ENCODE data around the gene FGF4.

FGF4 gene

GRCh38 chr11:69819541-69820070 lies 44.5 kb upstream of the FGF4 start:
- Histone ChIP-seq H3K27me3 (peaks cover 97% of the 10 kb centered on the region), H3K27ac (no peak overlapping the region), H3K4me1 (ENCODE audit: control insufficient read depth in 1 of 2, insufficient read depth in 1 of 2, low read depth in 1 of 2, low read length in 1 of 2) (no peaks in the 10 kb centered on the region), H3K9me3 (no peaks in the 10 kb centered on the region), H3K36me3 (no peaks in the 10 kb centered on the region), H3K4me3 (ENCODE audit: low read depth in 1 of 2, low read length in 1 of 2) (no peak overlapping the region)
- TF ChIP-seq CTCF (IDR thresholded peaks at IDR 0.05) = no peak

- H3K4me3 ChIP-seq (ENCODE audit: low read depth in 1 of 2, low read length in 1 of 2) = no peak within 1 kb of the TSS
- H3K27me3 ChIP-seq = peaks cover 98% of the 10 kb centered on the region
- TF ChIP-seq CTCF (IDR thresholded peaks at IDR 0.05) = no peak
- no peak within 1 kb of the TSS for H3K27ac ChIP-seq
- no peaks in the 10 kb centered on the region for H3K4me1 ChIP-seq (ENCODE audit: control insufficient read depth in 1 of 2, insufficient read depth in 1 of 2, low read depth in 1 of 2, low read length in 1 of 2)
- H3K9me3 ChIP-seq = no peaks in the 10 kb centered on the region
- H3K36me3 ChIP-seq = no peaks in the 10 kb centered on the region
Measured at GRCh38 chr11:69818603-69819441, 43.7 kb upstream of the FGF4 start, which contains the start of gene FGF3. Gene FGF3, minus strand, starts transcription at chr11:69819416. Its CDS starts 483 bp downstream, at chr11:69818933.

- no peaks in the 10 kb centered on the region for H3K9me3 ChIP-seq
- H3K4me3 ChIP-seq (ENCODE audit: low read depth in 1 of 2, low read length in 1 of 2) = no peak overlapping the region
- no peak for TF ChIP-seq CTCF (IDR thresholded peaks at IDR 0.05)
- H3K4me1 ChIP-seq (ENCODE audit: control insufficient read depth in 1 of 2, insufficient read depth in 1 of 2, low read depth in 1 of 2, low read length in 1 of 2) = no peaks in the 10 kb centered on the region
- H3K36me3 ChIP-seq = no peaks in the 10 kb centered on the region
- H3K27me3 ChIP-seq = peaks cover 92% of the 10 kb centered on the region
- no peak overlapping the region for H3K27ac ChIP-seq
Measured at GRCh38 chr11:69818231-69818602, 43.1 kb upstream of the FGF4 start.

GRCh38 chr11:69817265-69818230 lies 42.4 kb upstream of the FGF4 start:
- no peaks in the 10 kb centered on the region for H3K36me3 ChIP-seq
- no peak for TF ChIP-seq CTCF (IDR thresholded peaks at IDR 0.05)
- peaks cover 86% of the 10 kb centered on the region for H3K27me3 ChIP-seq
- H3K4me3 ChIP-seq (ENCODE audit: low read depth in 1 of 2, low read length in 1 of 2) = no peak overlapping the region
- H3K4me1 ChIP-seq (ENCODE audit: control insufficient read depth in 1 of 2, insufficient read depth in 1 of 2, low read depth in 1 of 2, low read length in 1 of 2) = no peaks in the 10 kb centered on the region
- H3K9me3 ChIP-seq = no peaks in the 10 kb centered on the region
- no peak overlapping the region for H3K27ac ChIP-seq

GRCh38 chr11:69816671-69817070 lies 41.5 kb upstream of the FGF4 start:
- Histone ChIP-seq H3K4me1 (ENCODE audit: control insufficient read depth in 1 of 2, insufficient read depth in 1 of 2, low read depth in 1 of 2, low read length in 1 of 2) (no peaks in the 10 kb centered on the region), H3K4me3 (ENCODE audit: low read depth in 1 of 2, low read length in 1 of 2) (no peak overlapping the region), H3K27me3 (peaks cover 77% of the 10 kb centered on the region), H3K27ac (no peak overlapping the region), H3K36me3 (no peaks in the 10 kb centered on the region), H3K9me3 (no peaks in the 10 kb centered on the region)
- no peak for TF ChIP-seq CTCF (IDR thresholded peaks at IDR 0.05)
